Activated T-cell treated with anti-CD3 and anti-CD28 coated beads, Interleukin-2, amount 50 U/mL, for 4 hours (primary cell): ENCODE measurements around the gene TCF7. TPM values are rescaled to one million over a fixed set of nuclear protein-coding genes. Genes with fewer than 3 reads are reported as not detected.

Experiments used
- ATAC-seq, 2 donors: fragments of 200-7000 bp; cut with Tn5 transposase; one replicate each; pipeline ENCODE4 v1.10.0; 2021
- DNase-seq: peaks from one replicate; pipeline ENCODE4 v3.0.0-alpha.2; 2020
- H3K27me3 Mint-ChIP-seq: one replicate; pipeline ENCODE4 v1.8.0; 2021; ENCODE audit warnings: low read depth, mixed read lengths
- H3K36me3 Mint-ChIP-seq: one replicate; pipeline ENCODE4 v1.8.0; 2022; ENCODE audit warnings: mixed read lengths; ENCODE audit not compliant: insufficient read depth
- H3K4me1 Mint-ChIP-seq: one replicate; pipeline ENCODE4 v1.8.0; 2021; ENCODE audit warnings: low read depth, mixed read lengths
- H3K4me3 Mint-ChIP-seq: one replicate; pipeline ENCODE4 v1.8.0; 2021; ENCODE audit warnings: mild to moderate bottlenecking, moderate library complexity, mixed read lengths
- H3K9me3 Mint-ChIP-seq: one replicate; pipeline ENCODE4 v1.8.0; 2021; ENCODE audit warnings: mixed read lengths
- total RNA-seq, 3 donors: library from RNA; stranded (reverse); gene quantifications; one replicate each; pipeline ENCODE4 v1.2.1, GENCODE V29; 2021

The TCF7 gene
- total RNA-seq, 3 donors from 2014 or later, result 34.4 to 49.7 (median 37.3) TPM

- H3K27me3 Mint-ChIP-seq, result no peaks in the 10 kb centered on the region
- no peaks in the 10 kb centered on the region for H3K9me3 Mint-ChIP-seq
These were observed 665 bp downstream of the TCF7 start for GRCh38 chr5:134114886-134115805.

DNA sequence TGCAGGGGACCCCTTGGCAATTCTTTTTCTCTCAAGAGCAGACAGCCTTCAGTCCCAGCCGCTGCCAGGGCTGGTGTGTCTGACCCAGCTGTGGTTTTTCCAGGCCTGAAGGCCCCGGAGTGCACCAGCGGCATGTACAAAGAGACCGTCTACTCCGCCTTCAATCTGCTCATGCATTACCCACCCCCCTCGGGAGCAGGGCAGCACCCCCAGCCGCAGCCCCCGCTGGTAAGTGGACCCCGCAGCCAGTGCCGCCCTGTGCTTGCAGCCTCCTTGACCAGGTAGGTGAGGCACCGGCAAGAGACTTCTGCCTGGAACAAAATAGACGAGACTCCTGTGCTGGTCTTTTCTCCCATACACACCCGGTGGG lies 1.3 kb downstream of the TCF7 start:
- ATAC-seq (no peak), DNase-seq (no peak)
- no peaks in the 10 kb centered on the region for H3K27me3 Mint-ChIP-seq
- no peaks in the 10 kb centered on the region for H3K9me3 Mint-ChIP-seq
- H3K4me3 Mint-ChIP-seq, result peak overlapping the region; percentile 80
- peaks cover 16% of the 10 kb centered on the region for H3K36me3 Mint-ChIP-seq
- peaks cover 86% of the 10 kb centered on the region for H3K4me1 Mint-ChIP-seq

More at GRCh38 chr5:134114886-134115805, 665 bp downstream of the TCF7 start:
- peaks cover 86% of the 10 kb centered on the region for H3K4me1 Mint-ChIP-seq
- ATAC-seq (peak; percentile 12), DNase-seq (peak; percentile 89)
- peak overlapping the region; percentile 80 for H3K4me3 Mint-ChIP-seq
- peaks cover 12% of the 10 kb centered on the region for H3K36me3 Mint-ChIP-seq

DNA sequence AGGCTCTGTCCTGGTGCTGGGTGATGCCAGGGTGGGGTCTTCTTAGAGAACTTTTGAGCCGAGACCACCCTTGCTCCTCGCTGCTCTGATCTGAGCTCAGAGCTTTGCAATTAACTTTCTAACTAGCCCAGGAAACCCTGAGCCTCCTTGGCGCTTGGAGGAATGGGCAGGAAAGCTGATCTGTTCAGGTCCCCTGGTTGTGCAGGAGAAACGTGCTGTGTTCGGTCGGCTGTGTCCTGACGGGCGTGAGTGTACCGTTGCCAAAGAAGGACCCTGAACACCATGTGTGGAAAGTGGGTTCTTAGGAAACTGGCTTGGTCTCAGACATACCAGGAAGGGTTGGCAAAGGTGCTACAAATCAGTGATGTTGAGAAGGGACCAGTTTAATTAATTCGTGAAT lies 1.8 kb downstream of the TCF7 start:
- no peak for DNase-seq
- ATAC-seq, result no peak
- Mint-ChIP-seq H3K4me3 (peak overlapping the region; percentile 80), H3K27me3 (no peaks in the 10 kb centered on the region), H3K36me3 (peaks cover 20% of the 10 kb centered on the region), H3K4me1 (peaks cover 86% of the 10 kb centered on the region), H3K9me3 (no peaks in the 10 kb centered on the region)

DNA sequence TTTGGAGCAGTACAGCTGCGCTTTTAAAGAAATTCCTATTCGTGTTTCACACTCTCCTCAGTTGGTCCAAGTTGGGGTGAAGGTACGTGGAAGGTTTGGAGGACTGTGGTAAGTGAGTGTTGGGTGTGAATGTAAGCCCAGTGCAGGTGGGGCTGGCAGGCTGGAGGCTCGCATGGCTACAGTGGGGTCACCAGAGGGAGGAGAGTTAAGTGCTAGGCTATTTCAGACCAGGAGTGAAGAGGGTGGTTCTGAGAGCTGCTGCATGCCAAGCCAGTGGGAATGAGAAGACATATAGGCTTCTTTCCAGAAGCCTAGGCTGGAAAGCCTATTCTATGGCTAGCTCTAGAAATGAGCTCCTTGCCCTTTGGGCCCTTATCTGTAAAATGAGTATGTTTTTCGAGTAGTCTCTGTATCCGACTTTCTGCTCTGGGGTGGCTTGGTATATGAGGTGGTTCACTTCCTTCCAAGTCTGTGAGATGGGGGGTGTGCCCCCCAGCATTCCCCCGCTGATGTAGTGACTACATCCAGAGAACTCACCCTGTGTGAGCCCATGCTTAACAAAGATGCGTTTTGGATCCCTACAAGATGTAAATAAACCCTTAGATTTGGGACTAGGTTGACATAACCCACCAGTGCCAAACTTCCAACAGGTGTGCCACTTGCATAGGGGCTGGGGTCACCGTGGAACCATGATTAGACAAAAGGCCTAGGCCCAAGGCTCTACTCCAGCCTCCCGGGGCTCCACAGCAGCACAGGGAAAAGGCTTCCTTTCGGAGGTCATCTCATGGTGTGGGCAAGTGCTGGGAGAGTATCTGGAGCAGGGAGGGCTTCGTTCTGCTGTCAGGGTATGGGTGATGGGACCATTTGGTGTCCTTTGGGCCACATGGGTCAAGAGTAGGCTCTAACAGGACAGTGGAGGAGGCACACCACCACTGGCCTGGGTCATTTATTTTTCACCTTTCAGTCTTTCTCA lies 2.6 kb downstream of the TCF7 start:
- DNase-seq, result no peak
- peaks cover 24% of the 10 kb centered on the region for H3K36me3 Mint-ChIP-seq
- ATAC-seq, result no peak
- H3K9me3 Mint-ChIP-seq, result no peaks in the 10 kb centered on the region
- H3K4me1 Mint-ChIP-seq, result peaks cover 86% of the 10 kb centered on the region
- peak overlapping the region; percentile 80 for H3K4me3 Mint-ChIP-seq
- no peaks in the 10 kb centered on the region for H3K27me3 Mint-ChIP-seq

DNA sequence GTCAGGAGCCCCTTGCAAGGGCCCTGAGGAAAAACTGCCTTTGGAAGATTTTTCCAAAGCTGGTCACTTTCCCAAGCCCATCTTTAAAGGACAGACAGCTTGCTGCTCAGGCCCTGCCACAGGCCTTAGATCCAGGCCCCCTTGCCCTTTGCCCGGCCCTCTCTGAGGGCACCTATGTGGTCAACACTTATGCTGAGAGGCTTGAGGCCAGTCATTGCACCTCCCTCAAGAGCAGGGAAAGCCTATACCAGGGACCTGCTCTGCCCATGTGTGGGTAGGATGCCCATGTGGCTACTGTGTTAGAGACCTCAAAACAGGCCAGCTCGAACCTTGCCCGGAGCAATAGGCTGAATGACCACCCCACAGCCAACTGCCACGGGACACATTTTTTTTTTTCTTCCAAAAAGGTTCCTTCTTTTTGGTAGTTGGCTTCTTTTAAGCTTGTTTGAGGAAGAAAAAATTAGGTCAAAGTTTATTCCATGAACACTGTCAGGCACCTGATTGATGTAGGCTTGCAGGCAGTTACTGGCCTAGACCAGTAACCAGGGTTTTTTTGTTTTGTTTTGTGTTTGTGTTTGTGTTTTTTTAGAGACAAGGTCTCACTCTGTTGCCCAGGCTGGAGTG lies 3.8 kb downstream of the TCF7 start:
- Mint-ChIP-seq H3K27me3 (no peaks in the 10 kb centered on the region), H3K4me3 (peak overlapping the region; percentile 80), H3K4me1 (peaks cover 89% of the 10 kb centered on the region), H3K36me3 (peaks cover 25% of the 10 kb centered on the region), H3K9me3 (no peaks in the 10 kb centered on the region)
- no peak for DNase-seq
- ATAC-seq, result no peak

DNA sequence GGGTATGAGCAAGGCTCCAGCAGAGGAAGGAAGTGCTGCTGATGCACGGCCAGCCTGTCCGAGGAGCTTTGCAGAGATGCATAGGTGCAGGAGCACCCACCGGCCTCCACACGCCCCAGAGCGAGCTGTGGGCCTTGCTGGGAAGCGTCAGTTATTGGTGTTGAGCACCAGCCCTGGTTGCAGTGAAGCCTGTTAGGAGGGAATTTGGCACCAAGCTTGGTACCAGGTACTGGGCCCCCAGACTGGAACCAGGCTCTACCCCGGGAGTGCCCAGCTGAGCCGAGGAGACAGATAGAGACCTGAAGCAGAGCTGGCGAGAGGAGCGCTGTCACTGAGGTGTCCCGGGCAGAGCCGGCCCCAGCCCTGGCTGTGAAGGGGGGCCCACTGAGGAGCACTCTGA lies 5.2 kb downstream of the TCF7 start:
- DNase-seq (no peak), ATAC-seq (peak in 1 of 2 donors; percentile 5)
- Mint-ChIP-seq H3K4me1 (peaks cover 92% of the 10 kb centered on the region), H3K9me3 (no peaks in the 10 kb centered on the region), H3K4me3 (peak overlapping the region; percentile 80), H3K36me3 (peaks cover 29% of the 10 kb centered on the region), H3K27me3 (no peaks in the 10 kb centered on the region)

- no peaks in the 10 kb centered on the region for H3K9me3 Mint-ChIP-seq
- H3K4me1 Mint-ChIP-seq, result peaks cover 100% of the 10 kb centered on the region
- H3K4me3 Mint-ChIP-seq, result peak overlapping the region; percentile 80
- DNase-seq, result no peak
- H3K27me3 Mint-ChIP-seq, result no peaks in the 10 kb centered on the region
- H3K36me3 Mint-ChIP-seq, result peaks cover 29% of the 10 kb centered on the region
- no peak for ATAC-seq
These were observed 6.1 kb downstream of the TCF7 start for GRCh38 chr5:134120386-134121138.

DNA sequence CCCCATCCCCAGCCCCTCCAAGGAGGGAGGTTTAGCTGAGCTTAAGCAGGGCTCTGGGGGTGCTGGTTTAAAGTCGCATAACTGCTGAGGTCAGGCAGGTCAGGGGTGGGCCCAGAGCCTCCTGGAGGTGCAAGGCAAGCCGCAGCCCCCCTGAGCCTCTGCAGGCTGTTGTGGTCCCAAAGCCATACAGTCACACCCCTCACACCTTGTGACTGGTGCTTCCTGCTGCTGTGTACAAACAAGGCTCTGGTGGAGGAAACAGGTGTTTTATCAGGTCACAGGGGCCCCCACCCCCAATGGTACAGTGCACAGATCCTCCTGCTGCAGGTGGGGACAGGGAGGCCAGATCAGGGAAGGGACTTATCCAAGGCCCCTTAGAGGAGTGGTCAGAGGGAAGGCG lies 8.0 kb downstream of the TCF7 start:
- Mint-ChIP-seq H3K4me1 (peaks cover 99% of the 10 kb centered on the region), H3K4me3 (peak overlapping the region; percentile 80), H3K9me3 (no peaks in the 10 kb centered on the region), H3K27me3 (no peaks in the 10 kb centered on the region), H3K36me3 (peaks cover 29% of the 10 kb centered on the region)
- ATAC-seq (peak; percentile 29 to 31), DNase-seq (peak; percentile 30)

GRCh38 chr5:134123360-134123759 lies 8.9 kb downstream of the TCF7 start:
- Mint-ChIP-seq H3K4me1 (peaks cover 99% of the 10 kb centered on the region), H3K4me3 (peak overlapping the region; percentile 80), H3K36me3 (peaks cover 26% of the 10 kb centered on the region), H3K27me3 (no peaks in the 10 kb centered on the region), H3K9me3 (no peaks in the 10 kb centered on the region)
- DNase-seq (no peak), ATAC-seq (no peak)

GRCh38 chr5:134124289-134125038 lies 10.0 kb downstream of the TCF7 start:
- no peaks in the 10 kb centered on the region for H3K27me3 Mint-ChIP-seq
- no peaks in the 10 kb centered on the region for H3K9me3 Mint-ChIP-seq
- ATAC-seq (peak in 1 of 2 donors; percentile 7), DNase-seq (no peak)
- peaks cover 99% of the 10 kb centered on the region for H3K4me1 Mint-ChIP-seq
- peaks cover 26% of the 10 kb centered on the region for H3K36me3 Mint-ChIP-seq
- H3K4me3 Mint-ChIP-seq, result peak overlapping the region; percentile 56

- Mint-ChIP-seq H3K4me3 (peak overlapping the region; percentile 66), H3K9me3 (no peaks in the 10 kb centered on the region), H3K36me3 (peaks cover 18% of the 10 kb centered on the region), H3K4me1 (peaks cover 99% of the 10 kb centered on the region), H3K27me3 (no peaks in the 10 kb centered on the region)
- no peak for ATAC-seq
- no peak for DNase-seq
These were observed 10.8 kb downstream of the TCF7 start for GRCh38 chr5:134125039-134126015.

DNA sequence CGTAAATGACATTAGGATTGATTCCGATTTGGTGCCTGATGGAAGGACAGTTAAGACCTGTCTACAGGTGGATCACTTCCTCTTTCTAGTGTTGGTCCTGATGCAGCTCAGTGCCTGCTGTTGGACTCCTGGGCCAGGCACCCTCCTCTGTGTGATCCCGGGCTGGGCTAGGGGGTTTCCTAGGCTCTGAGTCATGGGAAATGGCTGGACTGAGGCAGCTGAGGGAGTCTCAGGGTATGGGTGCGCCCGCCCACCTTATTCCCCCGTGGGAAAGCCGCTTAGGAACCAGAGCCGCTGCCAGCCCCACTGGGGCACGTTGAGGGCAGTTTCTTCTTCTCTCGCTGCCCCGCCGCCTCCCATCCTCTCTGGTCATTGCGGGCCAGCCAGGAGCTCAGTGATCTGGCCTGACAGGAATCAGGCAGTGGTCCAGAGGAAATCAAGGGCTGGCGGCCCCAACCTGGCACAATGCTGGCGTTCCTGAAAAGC lies 12.9 kb downstream of the TCF7 start:
- ATAC-seq (peak; percentile 5 to 23), DNase-seq (peak; percentile 47)
- H3K9me3 Mint-ChIP-seq, result no peaks in the 10 kb centered on the region
- peak overlapping the region; percentile 72 for H3K4me3 Mint-ChIP-seq
- peaks cover 12% of the 10 kb centered on the region for H3K36me3 Mint-ChIP-seq
- no peaks in the 10 kb centered on the region for H3K27me3 Mint-ChIP-seq
- peaks cover 99% of the 10 kb centered on the region for H3K4me1 Mint-ChIP-seq
